Spleen (tissue), 11 donors: ENCODE results near the gene PYGB. TPM values are rescaled to one million over a fixed set of nuclear protein-coding genes. Genes with fewer than 3 reads are reported as not detected.
A peak's percentile ranks its signal among the peaks of the same experiment; 100 is the strongest.

ENCODE experiments used
- DNase-seq: peaks from one replicate; pipeline ENCODE4 v3.0.0-alpha.2; 2020
- H3K27ac ChIP-seq, 8 donors: fragments of 200-600 bp; sonication (generic) in 7 of 8; 1 replicate in 4 of 8; 2 replicates in 4 of 8; pipeline versions ENCODE4 v1.5.0 to v1.8.0; 2016 to 2021; ENCODE audit warnings: inconsistent platforms in 4 of 8, mild to moderate bottlenecking in 4 of 8, moderate library complexity in 1 of 8
- H3K27me3 ChIP-seq, 7 donors: fragments of 200-600 bp; sonication (generic) in 6 of 7; replicated peaks in 1 of 7; 1 replicate in 4 of 7; 2 replicates in 3 of 7; pipeline versions ENCODE4 v1.5.0 to v1.8.0; 2016 to 2021; ENCODE audit warnings: inconsistent platforms in 3 of 7, mild to moderate bottlenecking in 1 of 7
- H3K36me3 ChIP-seq, 6 donors: fragments of 200-600 bp; sonication (generic) in 5 of 6; 1 replicate in 4 of 6; 2 replicates in 2 of 6; pipeline versions ENCODE4 v1.5.0 to v1.8.0; 2016 to 2021; ENCODE audit warnings: inconsistent platforms in 2 of 6
- H3K4me1 ChIP-seq, 6 donors: fragments of 200-600 bp; sonication (generic) in 5 of 6; 1 replicate in 3 of 6; 2 replicates in 3 of 6; pipeline versions ENCODE4 v1.5.0 to v1.8.0; 2016 to 2021; ENCODE audit warnings: inconsistent platforms in 3 of 6
- H3K4me3 ChIP-seq, 8 donors: fragments of 200-600 bp; sonication (generic) in 7 of 8; 1 replicate in 4 of 8; 2 replicates in 4 of 8; pipeline versions ENCODE4 v1.5.0 to v1.8.0; 2016 to 2021; ENCODE audit warnings: inconsistent platforms in 4 of 8, mild to moderate bottlenecking in 4 of 8, moderate library complexity in 2 of 8
- H3K9me3 ChIP-seq, 8 donors: fragments of 200-600 bp; sonication (generic) in 7 of 8; 1 replicate in 4 of 8; 2 replicates in 4 of 8; pipeline versions ENCODE4 v1.5.0 to v1.8.0; 2016 to 2021; ENCODE audit warnings: inconsistent platforms in 4 of 8
- CTCF ChIP-seq, 11 experiments: fragments of 200-600 bp in 7 of 11; fragments of 450-650 bp in 4 of 11; sonication (generic) in 4 of 11; IDR thresholded peaks in 8 of 11; conservative IDR thresholded peaks in 3 of 11; 1 replicate in 7 of 11; 2 replicates in 4 of 11; pipeline versions ENCODE4 v1.4.0 to v1.8.0; 2016 to 2021; ENCODE audit warnings: antibody characterized with exemption in 11 of 11, inconsistent platforms in 4 of 11, mild to moderate bottlenecking in 1 of 11
- POLR2A ChIP-seq, 3 donors: fragments of 450-650 bp; IDR thresholded peaks; one replicate each; pipeline ENCODE4 v1.5.1; 2017; ENCODE audit warnings: antibody characterized with exemption in 3 of 3, mild to moderate bottlenecking in 1 of 3
- POLR2AphosphoS5 ChIP-seq, 3 donors: sonication (generic); formaldehyde crosslinking; IDR thresholded peaks; one replicate each; pipeline ENCODE4 v1.5.1; 2017; ENCODE audit warnings: antibody characterized with exemption in 3 of 3
- WGBS, 5 donors: extraction: QIAGEN DNeasy Blood & Tissue Kit in 3 of 5; methylation state at CpG; one replicate each; pipeline versions ENCODE4 v1.1.5 to v1.1.7; 2013 to 2018; 5-methylcytosine and 5-hydroxymethylcytosine counted together
- intact Hi-C: fragments of 100-400 bp; cut with DNase I; formaldehyde crosslinking; loops from one replicate; pipeline ENCODE4 v1.15.0; 2023; ENCODE audit warnings: low total_unique reads
- polyA plus RNA-seq, 3 donors: library from polyadenylated mRNA; stranded (reverse); fragments of 200-250 nt; gene quantifications; one replicate each; pipeline ENCODE4 v1.2.1, GENCODE V29; 2013
- total RNA-seq, 7 donors: library from RNA; depleted of rRNA in 3 of 7; stranded (reverse); fragments of >200 nt in 3 of 7; fragmentation: NEBNext Ultra II Directional in 4 of 7; extraction: Animal tissue kit (Norgen Biotek cat#: 25700) in 4 of 7; gene quantifications; one replicate each; pipeline versions ENCODE4 v1.1.0 to v1.2.1, GENCODE V29; 2016 to 2021
- donor health status: healthy with polysubstance abuse.
- donor health status: DM: no; HTN: no; CAD: no; lungs with moderate emphysema.
- donor health status: DM: no; HTN: no; CAD: no.
- donor health status: Bipolar disorder and iron deficiency.
- donor health status: healthy.
- donor health status: DM: no; HTN: no; CAD: no.
- donor health status: DM: yes; HTN: yes; CAD: no.

Gene PYGB
- total and polyA plus RNA-seq, 10 donors, result 10.5 to 47.8 (median 32.3) TPM

DNA sequence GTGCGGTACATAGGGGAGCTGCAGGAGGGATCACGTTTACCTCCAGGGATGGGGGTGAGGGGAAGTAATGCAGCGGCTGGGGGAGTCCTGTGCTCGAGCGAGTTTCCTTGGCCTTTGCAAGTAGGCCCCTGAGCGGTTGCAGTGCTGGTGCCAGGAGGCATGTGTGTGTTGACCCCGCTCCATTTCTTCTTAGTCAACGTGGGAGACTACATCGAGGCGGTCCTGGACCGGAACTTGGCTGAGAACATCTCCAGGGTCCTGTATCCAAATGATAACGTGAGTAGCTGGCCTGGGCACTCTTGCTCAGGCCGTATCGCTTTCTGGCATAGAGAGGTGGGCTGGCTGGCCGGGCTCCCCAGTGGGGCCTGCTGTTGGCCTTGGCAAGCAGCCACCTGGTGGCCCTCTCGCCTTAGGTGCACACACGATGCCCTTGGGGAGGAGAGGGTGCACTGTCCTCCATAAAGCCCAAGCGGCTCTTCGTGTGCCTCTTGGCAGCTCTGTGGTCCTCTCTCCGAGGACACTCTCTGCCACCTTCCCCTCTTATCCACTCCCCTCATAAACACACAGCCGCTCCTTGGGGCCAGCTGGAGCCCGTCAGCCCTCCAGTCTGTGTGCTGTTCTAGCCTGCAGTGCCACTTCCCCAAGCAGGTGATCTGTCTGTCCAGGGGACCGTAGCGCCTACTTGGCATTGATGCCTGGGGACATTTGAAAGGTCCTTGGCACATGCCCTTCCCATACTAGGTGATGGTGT lies 29.3 kb downstream of the PYGB start:
- Histone ChIP-seq H3K27ac (no peak overlapping the region), H3K36me3 (peaks cover 0 to 100% (median 79%) of the 10 kb centered on the region in 6 donors), H3K4me1 (peaks cover 0 to 26% (median 10%) of the 10 kb centered on the region in 6 donors), H3K27me3 (no peaks in the 10 kb centered on the region), H3K9me3 (no peaks in the 10 kb centered on the region), H3K4me3 (no peak overlapping the region)
- 88 to 95% (median 94%) methylated on average over 22 to 24 of the region's 24 CpGs for WGBS, 5 donors
- peak; percentile 71 for DNase-seq
- intact Hi-C loops, result no loop called here
- no peak for TF ChIP-seq POLR2AphosphoS5 (IDR thresholded peaks at IDR 0.05)
- no peak for TF ChIP-seq CTCF (IDR thresholded peaks at IDR 0.05 in 8 of 11, conservative IDR thresholded peaks at IDR 0.05 in 3 of 11)
- TF ChIP-seq POLR2A (IDR thresholded peaks at IDR 0.05), result no peak

GRCh38 chr20:25277941-25278521 lies 30.1 kb downstream of the PYGB start:
- Histone ChIP-seq H3K4me3 (no peak overlapping the region), H3K36me3 (peaks cover 0 to 100% (median 77%) of the 10 kb centered on the region in 6 donors), H3K27me3 (no peaks in the 10 kb centered on the region), H3K9me3 (no peaks in the 10 kb centered on the region), H3K4me1 (peaks cover 0 to 31% (median 10%) of the 10 kb centered on the region in 6 donors), H3K27ac (no peak overlapping the region)
- 93 to 97% (median 96%) methylated on average over 14 to 19 of the region's 19 CpGs for WGBS, 5 donors
- TF ChIP-seq POLR2AphosphoS5 (IDR thresholded peaks at IDR 0.05) (no peak), POLR2A (IDR thresholded peaks at IDR 0.05) (no peak), CTCF (IDR thresholded peaks at IDR 0.05 in 8 of 11, conservative IDR thresholded peaks at IDR 0.05 in 3 of 11) (no peak)
- intact Hi-C loops, result no loop called here
- peak; percentile 69 for DNase-seq

GRCh38 chr20:25278636-25279361 lies 30.9 kb downstream of the PYGB start:
- H3K27ac ChIP-seq, result no peak overlapping the region
- WGBS, 5 donors, result 90 to 97% (median 90%) methylated on average over 17 to 26 of the region's 26 CpGs
- intact Hi-C loops, result no loop called here
- H3K4me3 ChIP-seq, result no peak overlapping the region
- peaks cover 0 to 31% (median 10%) of the 10 kb centered on the region in 6 donors for H3K4me1 ChIP-seq
- no peaks in the 10 kb centered on the region for H3K27me3 ChIP-seq
- peak; percentile 71 for DNase-seq
- no peaks in the 10 kb centered on the region for H3K9me3 ChIP-seq
- no peak for TF ChIP-seq POLR2A (IDR thresholded peaks at IDR 0.05)
- TF ChIP-seq POLR2AphosphoS5 (IDR thresholded peaks at IDR 0.05), result peak in 1 of 3 donors; percentile 6
- no peak for TF ChIP-seq CTCF (IDR thresholded peaks at IDR 0.05 in 8 of 11, conservative IDR thresholded peaks at IDR 0.05 in 3 of 11)
- peaks cover 0 to 100% (median 77%) of the 10 kb centered on the region in 6 donors for H3K36me3 ChIP-seq
